ENCODE measurements around the gene DPH1.

DNA sequence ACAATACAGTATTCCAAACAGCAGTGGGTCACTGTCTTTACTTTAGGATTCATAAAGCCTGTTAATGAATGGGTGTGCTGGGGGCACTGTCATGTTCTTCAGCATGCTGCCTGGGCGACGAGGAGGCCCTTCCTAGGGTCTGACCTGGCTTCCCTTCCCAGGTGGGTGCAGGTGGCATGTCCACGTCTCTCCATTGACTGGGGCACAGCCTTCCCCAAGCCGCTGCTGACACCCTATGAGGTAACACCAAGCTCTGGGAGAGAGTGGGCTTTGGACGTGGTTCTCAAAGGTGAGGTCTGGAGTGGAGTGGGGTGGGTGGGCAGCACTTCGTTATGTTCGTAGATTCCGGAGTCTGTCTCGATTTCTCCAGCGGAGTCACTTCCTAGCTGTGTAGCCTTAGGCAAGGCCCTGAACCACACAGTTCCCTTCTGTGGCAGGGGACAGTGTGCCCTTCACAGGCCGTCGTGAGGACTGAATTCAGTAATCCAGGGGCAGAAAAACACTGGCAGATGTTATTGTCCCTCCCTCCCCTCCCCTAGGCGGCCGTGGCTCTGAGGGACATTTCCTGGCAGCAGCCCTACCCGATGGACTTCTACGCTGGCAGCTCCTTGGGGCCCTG, 11.1 kb downstream of the DPH1 start:
- no peak for TF ChIP-seq YY1 (IDR thresholded peaks at IDR 0.05)
- TF ChIP-seq, protein P1, sequence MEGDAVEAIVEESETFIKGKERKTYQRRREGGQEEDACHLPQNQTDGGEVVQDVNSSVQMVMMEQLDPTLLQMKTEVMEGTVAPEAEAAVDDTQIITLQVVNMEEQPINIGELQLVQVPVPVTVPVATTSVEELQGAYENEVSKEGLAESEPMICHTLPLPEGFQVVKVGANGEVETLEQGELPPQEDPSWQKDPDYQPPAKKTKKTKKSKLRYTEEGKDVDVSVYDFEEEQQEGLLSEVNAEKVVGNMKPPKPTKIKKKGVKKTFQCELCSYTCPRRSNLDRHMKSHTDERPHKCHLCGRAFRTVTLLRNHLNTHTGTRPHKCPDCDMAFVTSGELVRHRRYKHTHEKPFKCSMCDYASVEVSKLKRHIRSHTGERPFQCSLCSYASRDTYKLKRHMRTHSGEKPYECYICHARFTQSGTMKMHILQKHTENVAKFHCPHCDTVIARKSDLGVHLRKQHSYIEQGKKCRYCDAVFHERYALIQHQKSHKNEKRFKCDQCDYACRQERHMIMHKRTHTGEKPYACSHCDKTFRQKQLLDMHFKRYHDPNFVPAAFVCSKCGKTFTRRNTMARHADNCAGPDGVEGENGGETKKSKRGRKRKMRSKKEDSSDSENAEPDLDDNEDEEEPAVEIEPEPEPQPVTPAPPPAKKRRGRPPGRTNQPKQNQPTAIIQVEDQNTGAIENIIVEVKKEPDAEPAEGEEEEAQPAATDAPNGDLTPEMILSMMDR (IDR thresholded peaks at IDR 0.05; ENCODE audit: low read depth, low read length, missing input control): no peak
- no peak for TF ChIP-seq RAD21 (IDR thresholded peaks at IDR 0.05)
- TF ChIP-seq TAF1 (conservative IDR thresholded peaks at IDR 0.05): no peak
- no peak for TF ChIP-seq GABPA (IDR thresholded peaks at IDR 0.05 in 1 of 2, conservative IDR thresholded peaks at IDR 0.05 in 1 of 2)
- no peak for TF ChIP-seq HNF4A (conservative IDR thresholded peaks at IDR 0.05)
- no peak for TF ChIP-seq MAX (IDR thresholded peaks at IDR 0.05)
- TF ChIP-seq REST (IDR thresholded peaks at IDR 0.05): no peak
- TF ChIP-seq NR2F2 (IDR thresholded peaks at IDR 0.05): no peak
- no peak for TF ChIP-seq EGR1 (IDR thresholded peaks at IDR 0.05; ENCODE audit: low read depth in 2 of 2)
- no peak for TF ChIP-seq RXRA (IDR thresholded peaks at IDR 0.05)

All from liver (tissue), 3 donors.